SH-SY5Y (cell line): ENCODE results near the gene OARD1.

Source experiments
- GATA2 ChIP-seq: IDR thresholded peaks from 2 replicates; pipeline ENCODE4 v1.6.1; 2011; ENCODE audit warnings: mild to moderate bottlenecking, low read depth, low read length
- GATA3 ChIP-seq: IDR thresholded peaks from 2 replicates; pipeline ENCODE4 v1.6.1; 2011; ENCODE audit warnings: low read depth, mild to moderate bottlenecking, low read length, moderate library complexity

DNA sequence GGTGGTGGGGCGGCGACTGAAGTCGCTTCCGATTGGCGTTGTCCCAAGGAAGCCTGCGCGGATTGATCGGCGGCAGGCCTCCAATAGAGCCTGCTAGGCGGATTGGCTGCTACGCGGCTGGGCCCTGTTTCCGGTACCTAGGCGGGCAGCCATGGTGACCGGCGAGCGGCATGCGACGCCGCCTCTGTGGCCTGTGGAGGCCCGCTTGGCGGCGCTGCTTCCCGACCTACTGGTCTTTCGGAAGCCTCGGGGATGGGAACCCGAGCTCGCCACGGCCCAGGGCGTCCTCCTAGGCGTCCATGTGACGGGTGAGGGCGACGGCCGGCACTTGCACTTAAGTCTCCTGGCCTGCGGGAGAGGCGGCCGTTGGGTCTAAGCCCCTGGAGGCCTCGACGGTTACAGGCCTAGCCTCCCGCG lies 28.7 kb upstream of the OARD1 start:
- TF ChIP-seq GATA2 (no peak), GATA3 (no peak)
